GM19372 (cell line): Measurements from ENCODE around the gene LGALS7B.
"Not testable (repeated sequence)": the region's sequence is repeated elsewhere in the genome, so short reads cannot be mapped to it uniquely, and the experiment has no call there.

Experiments
- ATAC-seq: cut with Tn5 transposase; IDR thresholded peaks from one replicate; pipeline ENCODE4 v1.9.1; 2021; ENCODE audit warnings: mild to moderate bottlenecking, low read depth, moderate library complexity; ENCODE audit not compliant: unreplicated experiment

Gene LGALS7B

DNA sequence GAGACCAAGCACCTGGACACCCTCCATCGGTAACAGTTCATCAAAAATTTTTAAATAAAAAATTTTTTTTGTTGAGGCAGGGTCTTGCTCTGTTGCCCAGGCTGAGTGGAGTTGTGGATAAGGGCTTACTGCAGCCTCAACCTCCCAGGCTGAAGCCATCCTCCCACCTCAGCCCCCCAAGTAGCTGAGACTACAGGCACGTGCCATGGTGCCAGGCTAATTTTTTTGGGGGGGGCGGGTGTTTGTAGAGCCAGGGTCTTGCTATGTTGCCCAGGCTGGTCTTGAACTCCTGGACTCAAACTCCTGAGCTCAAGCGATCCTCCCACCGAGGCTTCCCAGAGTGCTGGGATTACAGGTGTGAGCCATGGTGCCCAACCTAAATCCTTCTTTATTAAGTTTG is 4.7 kb downstream of the LGALS7B start:
- no peak for ATAC-seq

DNA sequence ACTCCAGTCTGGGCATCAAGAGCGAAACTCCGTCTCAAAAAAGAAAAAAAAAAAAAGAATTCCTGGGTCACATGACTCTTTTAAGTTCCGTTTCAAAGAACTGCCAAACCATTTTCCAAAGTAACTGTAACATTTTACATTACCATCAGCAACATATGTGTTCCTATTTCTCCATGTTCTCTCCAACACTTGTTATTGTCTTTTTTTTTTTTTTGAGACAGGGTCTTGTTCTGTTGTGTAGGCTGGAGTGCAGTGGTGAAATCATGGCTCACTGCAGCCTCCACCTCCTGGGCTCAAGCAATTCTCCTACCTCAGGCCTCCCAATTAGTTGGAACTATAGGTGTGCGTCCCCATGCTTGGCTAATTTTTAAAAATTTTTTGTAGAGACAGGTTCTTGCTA is 6.5 kb downstream of the LGALS7B start:
- no peak for ATAC-seq

GRCh38 chr19:38796154-38796553 is 7.2 kb downstream of the LGALS7B start:
- ATAC-seq: no peak

GRCh38 chr19:38797781-38798180 is 8.8 kb downstream of the LGALS7B start:
- ATAC-seq: not testable (repeated sequence)

- no peak for ATAC-seq
Observed at GRCh38 chr19:38799104-38799503, 10.1 kb downstream of the LGALS7B start.

DNA sequence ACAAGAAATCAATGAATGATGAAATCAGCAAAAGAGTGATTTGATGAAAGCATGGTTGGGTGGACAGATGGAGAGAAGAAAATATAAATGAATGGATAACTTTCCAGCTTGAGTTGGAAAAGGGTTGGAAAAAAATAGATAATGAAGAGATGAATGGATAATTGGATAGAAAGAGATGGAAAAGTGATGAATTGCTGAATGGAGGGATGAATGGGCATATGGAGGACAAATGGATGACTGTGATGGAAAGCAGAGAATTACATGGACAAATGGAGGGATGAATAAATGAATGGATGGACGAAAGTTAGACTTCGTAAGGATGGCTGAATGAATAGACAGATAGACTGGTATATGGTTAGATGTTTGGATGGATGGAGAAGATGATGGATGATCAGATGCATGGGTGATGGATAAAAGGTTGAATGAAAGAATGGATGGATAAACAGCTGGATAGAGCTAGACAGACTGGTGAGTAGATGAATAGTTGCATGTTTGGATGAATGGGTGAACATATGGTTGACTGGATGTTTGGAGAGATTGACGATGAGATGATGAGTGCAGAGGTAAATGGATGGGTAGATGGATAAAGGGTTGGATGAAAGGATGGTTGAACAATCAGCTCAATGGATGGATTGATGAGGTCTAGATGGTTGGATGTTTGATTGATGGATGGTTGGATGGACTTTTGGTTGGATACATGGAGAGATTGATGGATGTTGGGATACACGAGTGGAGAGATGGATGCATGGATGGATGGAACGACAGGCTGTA is 11.8 kb downstream of the LGALS7B start:
- no peak for ATAC-seq

DNA sequence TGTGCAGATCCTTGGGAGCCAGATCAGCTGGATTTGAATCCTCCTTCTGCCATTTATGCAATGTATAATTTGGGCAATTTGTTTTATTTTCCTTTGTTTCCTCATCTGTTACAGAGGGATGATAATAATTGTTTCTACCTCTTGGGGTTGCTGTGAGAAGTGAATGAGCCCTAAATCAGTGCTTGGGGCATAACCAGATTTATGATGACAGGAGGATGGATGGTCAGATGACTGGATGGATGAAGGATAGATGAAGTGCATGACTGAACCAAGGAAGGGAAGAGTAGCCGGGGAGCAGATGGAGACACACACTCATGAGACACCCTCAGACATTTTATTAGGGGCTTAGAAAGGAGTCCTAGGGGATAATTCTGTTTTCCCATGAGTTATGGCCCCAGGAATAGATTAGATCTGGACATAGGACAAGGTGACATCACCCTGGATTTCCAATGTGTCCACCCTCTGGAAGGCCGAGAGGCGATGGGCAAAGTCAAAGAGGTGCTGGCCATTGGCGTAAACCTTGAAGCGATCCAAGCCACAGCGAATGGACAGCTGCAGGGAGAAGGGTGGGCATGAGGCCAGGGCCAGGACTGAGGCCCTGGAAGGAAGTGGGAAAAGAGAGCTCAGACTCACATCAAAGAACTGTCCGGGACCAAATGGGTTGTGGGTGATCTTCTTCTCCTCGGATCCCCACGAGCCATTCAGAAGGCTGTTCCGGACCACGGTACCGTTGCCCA is 12.5 kb downstream of the LGALS7B start:
- no peak for ATAC-seq

GRCh38 chr19:38803543-38803942 is 14.5 kb downstream of the LGALS7B start:
- no peak for ATAC-seq

GRCh38 chr19:38805180-38805579 is 16.2 kb downstream of the LGALS7B start:
- ATAC-seq: no peak

- no peak for ATAC-seq
Observed at GRCh38 chr19:38806371-38806770, 17.4 kb downstream of the LGALS7B start.

DNA sequence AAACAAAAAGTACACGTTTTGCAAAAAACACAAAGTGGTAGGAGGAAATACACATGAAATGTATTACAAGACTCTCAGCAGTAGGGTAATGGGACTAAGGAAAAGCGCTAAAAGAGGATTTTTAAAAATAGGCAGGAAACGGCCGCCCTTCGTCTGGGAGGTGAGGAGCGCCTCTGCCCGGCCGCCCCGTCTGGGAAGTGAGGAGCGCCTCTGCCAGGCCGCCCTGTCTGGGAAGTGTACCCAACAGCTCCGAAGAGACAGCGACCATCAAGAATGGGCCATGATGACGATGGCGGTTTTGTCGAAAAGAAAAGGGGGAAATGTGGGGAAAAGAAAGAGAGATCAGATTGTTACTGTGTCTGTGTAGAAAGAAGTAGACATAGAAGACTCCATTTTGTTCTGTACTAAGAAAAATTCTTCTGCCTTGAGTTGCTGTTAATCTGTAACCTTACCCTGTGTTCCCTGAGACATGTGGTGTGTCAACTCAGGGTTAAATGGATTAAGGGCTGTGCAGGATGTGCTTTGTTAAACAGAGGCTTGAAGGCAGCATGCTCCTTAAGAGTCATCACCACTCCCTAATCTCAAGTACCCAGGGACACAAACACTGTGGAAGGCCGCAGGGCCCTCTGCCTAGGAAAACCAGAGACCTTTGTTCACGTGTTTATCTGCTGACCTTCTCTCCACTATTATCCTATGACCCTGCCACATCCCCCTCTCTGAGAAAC is 18.5 kb downstream of the LGALS7B start:
- not testable (repeated sequence) for ATAC-seq

- no peak for ATAC-seq
Observed at GRCh38 chr19:38808741-38809140, 19.7 kb downstream of the LGALS7B start.

DNA sequence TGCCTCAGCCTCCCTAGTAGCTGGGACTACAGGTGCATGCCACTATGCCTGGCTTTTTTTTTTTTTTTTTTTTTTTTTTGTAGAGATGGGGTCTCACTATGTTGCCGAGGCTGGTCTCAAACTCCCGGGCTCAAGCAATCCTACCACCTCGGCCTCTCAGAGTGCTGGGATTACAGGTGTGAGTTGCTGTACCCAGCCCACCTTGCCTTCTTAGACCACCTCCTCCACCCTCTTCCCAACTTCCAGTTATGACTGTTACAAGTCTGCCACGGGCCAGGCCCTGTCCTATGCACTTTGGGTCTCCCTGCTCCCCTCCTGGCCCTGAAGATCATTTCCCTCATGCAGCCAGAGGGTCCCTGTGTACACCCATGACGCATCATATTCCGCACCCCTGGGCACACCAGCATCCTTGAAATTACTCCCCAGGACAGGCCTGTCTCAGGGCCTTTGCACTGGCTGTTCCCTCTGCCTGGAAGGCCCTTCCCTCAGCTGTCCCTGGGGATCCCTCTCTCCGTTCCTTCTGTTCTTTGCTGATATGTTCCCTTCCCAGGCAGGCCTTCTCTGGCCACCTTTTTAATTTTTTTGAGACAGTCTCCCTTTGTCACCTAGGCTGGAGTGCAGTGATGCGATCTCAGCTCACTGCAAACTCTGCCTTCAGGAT is 20.7 kb downstream of the LGALS7B start:
- no peak for ATAC-seq

- ATAC-seq: no peak
Observed at GRCh38 chr19:38812009-38812840, 23.2 kb downstream of the LGALS7B start.

DNA sequence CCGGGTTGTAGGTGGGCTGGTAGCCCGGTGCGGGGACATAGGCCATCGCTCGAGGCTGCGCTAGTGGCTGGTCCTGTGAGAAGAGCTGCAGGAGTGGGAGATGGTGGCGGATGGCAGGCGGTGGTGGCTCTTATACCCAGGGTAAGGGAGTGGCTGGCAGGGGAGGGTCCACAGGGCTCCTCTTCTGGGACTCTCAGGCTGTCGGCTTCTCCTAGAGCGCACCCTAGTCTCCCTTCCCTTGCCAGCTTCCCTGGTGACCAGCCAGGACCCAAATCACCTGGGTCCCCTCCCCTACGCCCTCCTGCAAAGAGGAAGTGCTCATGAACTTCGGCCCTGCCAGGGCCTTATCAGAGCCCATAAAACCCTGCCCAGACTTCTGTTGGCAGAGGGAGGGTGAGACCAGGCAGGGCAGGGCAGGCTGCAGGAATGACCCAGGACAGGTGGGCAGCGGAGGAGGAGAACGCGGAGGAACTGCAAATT is 23.9 kb downstream of the LGALS7B start, which contains the start of gene LGALS4:
Gene LGALS4, minus strand, starts transcription at position 105 of the 480 bp plus-strand sequence. Its CDS starts 59 bp downstream, at position 46.
- no peak for ATAC-seq

DNA sequence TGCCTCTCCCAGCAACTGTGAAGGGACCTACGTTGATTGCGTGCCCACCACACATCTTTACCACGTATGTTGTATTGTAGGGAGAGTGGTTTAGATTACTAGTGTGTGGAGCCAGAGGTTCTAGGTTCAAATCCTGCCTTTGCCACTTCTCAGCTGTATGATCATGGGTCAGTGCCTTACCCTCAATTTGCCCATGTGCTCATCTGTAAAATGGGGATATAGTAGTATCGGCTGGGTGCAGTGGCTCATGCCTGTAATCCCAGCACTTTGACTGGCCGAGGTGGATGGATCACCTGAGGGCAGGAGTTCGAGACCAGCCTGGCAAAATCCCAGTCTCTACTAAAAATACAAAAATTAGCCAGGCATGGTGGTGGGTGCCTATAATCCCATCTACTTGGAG is 24.3 kb downstream of the LGALS7B start:
- no peak for ATAC-seq

- not testable (repeated sequence) for ATAC-seq
Observed at GRCh38 chr19:38813932-38814331, 24.9 kb downstream of the LGALS7B start.

GRCh38 chr19:38815059-38816001 is 26.3 kb downstream of the LGALS7B start:
- ATAC-seq: no peak
